Activated T-cell treated with anti-CD3 and anti-CD28 coated beads, Interleukin-2, amount 50 U/mL, for 72 hours (primary cell): ENCODE results near the gene FYN. TPM values are rescaled to one million over a fixed set of nuclear protein-coding genes. Genes with fewer than 3 reads are reported as not detected.

Experiments
- ATAC-seq, 2 donors: fragments of 150-1000 bp; cut with Tn5 transposase; replicated peaks in 1 of 2; 2 replicates each; pipeline ENCODE4 v1.10.0; 2021; ENCODE audit warnings: moderate library complexity in 2 of 2, mild to moderate bottlenecking in 1 of 2
- DNase-seq, 2 donors: peaks; one replicate each; pipeline ENCODE4 v3.0.0; 2021 to 2022; ENCODE audit warnings: mixed read lengths in 1 of 2
- H3K27ac Mint-ChIP-seq: one replicate; pipeline ENCODE4 v1.8.0; 2022; ENCODE audit warnings: mild to moderate bottlenecking, moderate library complexity, mixed read lengths
- H3K27me3 Mint-ChIP-seq: one replicate; pipeline ENCODE4 v1.8.0; 2022; ENCODE audit warnings: low read depth, mixed read lengths
- H3K36me3 Mint-ChIP-seq, 2 donors: one replicate each; pipeline ENCODE4 v1.8.0; 2022; ENCODE audit warnings: mixed read lengths in 2 of 2, mild to moderate bottlenecking in 1 of 2; ENCODE audit not compliant: insufficient read depth in 2 of 2
- H3K4me1 Mint-ChIP-seq: one replicate; pipeline ENCODE4 v1.8.0; 2022; ENCODE audit warnings: low read depth, mixed read lengths
- H3K4me3 Mint-ChIP-seq, 2 donors: one replicate each; pipeline ENCODE4 v1.8.0; 2022; ENCODE audit warnings: mild to moderate bottlenecking in 2 of 2, mixed read lengths in 2 of 2, moderate library complexity in 2 of 2
- H3K9me3 Mint-ChIP-seq, 2 donors: one replicate each; pipeline ENCODE4 v1.8.0; 2022; ENCODE audit warnings: mixed read lengths in 2 of 2
- total RNA-seq, 2 donors: library from RNA; stranded (reverse); gene quantifications; one replicate each; pipeline ENCODE4 v1.2.3, GENCODE V29; 2022

FYN gene
- total RNA-seq, 2 donors from 2014 or later, result 504 to 505 TPM

GRCh38 chr6:111871725-111872400 is 1.4 kb downstream of the FYN start:
- Mint-ChIP-seq H3K4me1 (peaks cover 58% of the 10 kb centered on the region), H3K27me3 (no peaks in the 10 kb centered on the region)
- no peak for DNase-seq

GRCh38 chr6:111871207-111871606 is 2.0 kb downstream of the FYN start:
- H3K9me3 Mint-ChIP-seq, result no peaks in the 10 kb centered on the region
- DNase-seq (peak; percentile 50 to 55), ATAC-seq (peak; percentile 41 to 47)
- peaks cover 65% of the 10 kb centered on the region for H3K4me1 Mint-ChIP-seq
- peaks cover 18 to 36% of the 10 kb centered on the region in 2 donors for H3K36me3 Mint-ChIP-seq
- peak overlapping the region; percentile 82 to 99 for H3K4me3 Mint-ChIP-seq
- H3K27me3 Mint-ChIP-seq, result no peaks in the 10 kb centered on the region
- H3K27ac Mint-ChIP-seq, result peak overlapping the region; percentile 95

More at GRCh38 chr6:111871725-111872400, 1.4 kb downstream of the FYN start:
- ATAC-seq, result no peak
- peaks cover 17 to 32% of the 10 kb centered on the region in 2 donors for H3K36me3 Mint-ChIP-seq
- H3K9me3 Mint-ChIP-seq, result no peaks in the 10 kb centered on the region
- peak overlapping the region; percentile 95 for H3K27ac Mint-ChIP-seq
- H3K4me3 Mint-ChIP-seq, result peak overlapping the region; percentile 82 to 99

- H3K27me3 Mint-ChIP-seq, result no peaks in the 10 kb centered on the region
- ATAC-seq, result no peak
- peaks cover 66% of the 10 kb centered on the region for H3K4me1 Mint-ChIP-seq
- peak overlapping the region; percentile 82 to 99 for H3K4me3 Mint-ChIP-seq
- H3K36me3 Mint-ChIP-seq, result peaks cover 18 to 36% of the 10 kb centered on the region in 2 donors
- peak overlapping the region; percentile 95 for H3K27ac Mint-ChIP-seq
- no peaks in the 10 kb centered on the region for H3K9me3 Mint-ChIP-seq
- DNase-seq, result no peak
Measured at GRCh38 chr6:111870742-111871064, 2.5 kb downstream of the FYN start.

- no peak for DNase-seq
- Mint-ChIP-seq H3K36me3 (peaks cover 18 to 38% of the 10 kb centered on the region in 2 donors), H3K4me1 (peaks cover 69% of the 10 kb centered on the region), H3K27me3 (no peaks in the 10 kb centered on the region), H3K9me3 (no peaks in the 10 kb centered on the region), H3K27ac (peak overlapping the region; percentile 93), H3K4me3 (peak overlapping the region; percentile 82 to 99)
- ATAC-seq, result no peak
Measured at GRCh38 chr6:111870051-111870741, 3.1 kb downstream of the FYN start.

- no peak for ATAC-seq
- no peaks in the 10 kb centered on the region for H3K9me3 Mint-ChIP-seq
- H3K4me3 Mint-ChIP-seq, result peak overlapping the region; percentile 82 to 99
- peaks cover 87% of the 10 kb centered on the region for H3K4me1 Mint-ChIP-seq
- H3K27ac Mint-ChIP-seq, result peak overlapping the region; percentile 92
- H3K27me3 Mint-ChIP-seq, result no peaks in the 10 kb centered on the region
- peaks cover 17 to 41% of the 10 kb centered on the region in 2 donors for H3K36me3 Mint-ChIP-seq
- DNase-seq, result no peak
Measured at GRCh38 chr6:111866857-111867256, 6.4 kb downstream of the FYN start.

GRCh38 chr6:111865909-111866546 is 7.2 kb downstream of the FYN start:
- peak; percentile 51 to 52 for ATAC-seq

GRCh38 chr6:111865049-111865585 is 8.1 kb downstream of the FYN start:
- ATAC-seq (no peak), DNase-seq (no peak)
- peaks cover 11 to 35% of the 10 kb centered on the region in 2 donors for H3K36me3 Mint-ChIP-seq
- peak overlapping the region; percentile 82 to 99 for H3K4me3 Mint-ChIP-seq
- H3K27me3 Mint-ChIP-seq, result no peaks in the 10 kb centered on the region
- peaks cover 100% of the 10 kb centered on the region for H3K4me1 Mint-ChIP-seq
- peak overlapping the region; percentile 99 for H3K27ac Mint-ChIP-seq
- H3K9me3 Mint-ChIP-seq, result no peaks in the 10 kb centered on the region

More at GRCh38 chr6:111865909-111866546, 7.2 kb downstream of the FYN start:
- Mint-ChIP-seq H3K27ac (peak overlapping the region; percentile 99), H3K27me3 (no peaks in the 10 kb centered on the region), H3K4me3 (peak overlapping the region; percentile 82 to 99), H3K4me1 (peaks cover 96% of the 10 kb centered on the region), H3K9me3 (no peaks in the 10 kb centered on the region), H3K36me3 (peaks cover 13 to 39% of the 10 kb centered on the region in 2 donors)
- no peak for DNase-seq

GRCh38 chr6:111864138-111865048 is 8.9 kb downstream of the FYN start:
- Mint-ChIP-seq H3K4me3 (peak overlapping the region; percentile 82 to 99), H3K27ac (peak overlapping the region; percentile 99), H3K4me1 (peaks cover 100% of the 10 kb centered on the region), H3K27me3 (no peaks in the 10 kb centered on the region), H3K36me3 (peaks cover 9 to 34% of the 10 kb centered on the region in 2 donors), H3K9me3 (no peaks in the 10 kb centered on the region)
- ATAC-seq (peak; percentile 3 to 17), DNase-seq (no peak)

- ATAC-seq (no peak), DNase-seq (no peak)
- H3K27me3 Mint-ChIP-seq, result no peaks in the 10 kb centered on the region
- H3K9me3 Mint-ChIP-seq, result no peaks in the 10 kb centered on the region
- H3K36me3 Mint-ChIP-seq, result peaks cover 10 to 30% of the 10 kb centered on the region in 2 donors
- H3K4me1 Mint-ChIP-seq, result peaks cover 100% of the 10 kb centered on the region
- peak overlapping the region; percentile 46 to 99 for H3K4me3 Mint-ChIP-seq
- peak overlapping the region; percentile 99 for H3K27ac Mint-ChIP-seq
Measured at GRCh38 chr6:111862741-111863140, 10.5 kb downstream of the FYN start.

GRCh38 chr6:111862314-111862713 is 10.9 kb downstream of the FYN start:
- peaks cover 100% of the 10 kb centered on the region for H3K4me1 Mint-ChIP-seq
- peak overlapping the region; percentile 46 to 99 for H3K4me3 Mint-ChIP-seq
- peaks cover 8 to 26% of the 10 kb centered on the region in 2 donors for H3K36me3 Mint-ChIP-seq
- no peak for DNase-seq
- H3K27me3 Mint-ChIP-seq, result no peaks in the 10 kb centered on the region
- H3K27ac Mint-ChIP-seq, result peak overlapping the region; percentile 99
- H3K9me3 Mint-ChIP-seq, result no peaks in the 10 kb centered on the region
- ATAC-seq, result no peak

GRCh38 chr6:111861431-111861885 is 11.8 kb downstream of the FYN start:
- Mint-ChIP-seq H3K27ac (peak overlapping the region; percentile 99), H3K4me3 (peak overlapping the region; percentile 46 to 99), H3K27me3 (no peaks in the 10 kb centered on the region), H3K9me3 (no peaks in the 10 kb centered on the region), H3K4me1 (peaks cover 100% of the 10 kb centered on the region), H3K36me3 (peaks cover 8 to 19% of the 10 kb centered on the region in 2 donors)
- DNase-seq, result peak in 1 of 2 donors; percentile 46
- ATAC-seq, result peak; percentile 60 to 65

- H3K4me3 Mint-ChIP-seq, result peak overlapping the region; percentile 72 to 85
- peaks cover 5 to 15% of the 10 kb centered on the region in 2 donors for H3K36me3 Mint-ChIP-seq
- H3K27me3 Mint-ChIP-seq, result no peaks in the 10 kb centered on the region
- no peak for DNase-seq
- ATAC-seq, result no peak
- H3K9me3 Mint-ChIP-seq, result no peaks in the 10 kb centered on the region
- peak overlapping the region; percentile 92 for H3K27ac Mint-ChIP-seq
- H3K4me1 Mint-ChIP-seq, result peaks cover 98% of the 10 kb centered on the region
Measured at GRCh38 chr6:111858347-111858746, 14.9 kb downstream of the FYN start.
